HG03060 (cell line): ENCODE results near the gene CRYZL1.
"Not testable (repeated sequence)": the region's sequence is repeated elsewhere in the genome, so short reads cannot be mapped to it uniquely, and the experiment has no call there.

ENCODE experiments used
- ATAC-seq: cut with Tn5 transposase; IDR thresholded peaks from one replicate; pipeline ENCODE4 v1.9.1; 2021; ENCODE audit warnings: low read depth, moderate number of reproducible peaks; ENCODE audit not compliant: unreplicated experiment

The CRYZL1 gene

GRCh38 chr21:33641352-33642026 is at the start of gene CRYZL1:
TSS of gene CRYZL1 (minus strand) at chr21:33641741. CDS start at chr21:33631551, 10,190 bp downstream.
- ATAC-seq: peak; percentile 76

GRCh38 chr21:33690874-33691273 is 49.3 kb upstream of the CRYZL1 start:
- ATAC-seq: no peak

- ATAC-seq: no peak
These were observed 46.8 kb upstream of the CRYZL1 start for GRCh38 chr21:33688353-33688752.

- ATAC-seq: no peak
These were observed 46.1 kb upstream of the CRYZL1 start for GRCh38 chr21:33687634-33688033.

- ATAC-seq: no peak
These were observed 44.8 kb upstream of the CRYZL1 start for GRCh38 chr21:33686386-33686785.

GRCh38 chr21:33685613-33686197 is 44.2 kb upstream of the CRYZL1 start:
- ATAC-seq: no peak

GRCh38 chr21:33684923-33685560 is 43.5 kb upstream of the CRYZL1 start:
- ATAC-seq: no peak

GRCh38 chr21:33684068-33684467 is 42.5 kb upstream of the CRYZL1 start:
- no peak for ATAC-seq

- ATAC-seq: no peak
These were observed 41.6 kb upstream of the CRYZL1 start for GRCh38 chr21:33682992-33683627.

GRCh38 chr21:33680870-33681269 is 39.3 kb upstream of the CRYZL1 start:
- ATAC-seq: no peak

- no peak for ATAC-seq
These were observed 35.9 kb upstream of the CRYZL1 start for GRCh38 chr21:33677450-33677849.

- not testable (repeated sequence) for ATAC-seq
These were observed 35.1 kb upstream of the CRYZL1 start for GRCh38 chr21:33676666-33677065.

GRCh38 chr21:33674226-33674625 is 32.7 kb upstream of the CRYZL1 start:
- no peak for ATAC-seq

- no peak for ATAC-seq
These were observed 31.9 kb upstream of the CRYZL1 start for GRCh38 chr21:33673473-33673872.

- no peak for ATAC-seq
These were observed 28.8 kb upstream of the CRYZL1 start for GRCh38 chr21:33670076-33670978.

GRCh38 chr21:33668620-33669019 is 27.1 kb upstream of the CRYZL1 start:
- ATAC-seq: no peak

GRCh38 chr21:33668180-33668579 is 26.6 kb upstream of the CRYZL1 start:
- no peak for ATAC-seq

- ATAC-seq: no peak
These were observed 26.1 kb upstream of the CRYZL1 start for GRCh38 chr21:33667636-33668035.

- no peak for ATAC-seq
These were observed 24.6 kb upstream of the CRYZL1 start for GRCh38 chr21:33666153-33666552.

GRCh38 chr21:33664135-33664534 is 22.6 kb upstream of the CRYZL1 start:
- ATAC-seq: no peak
